Stimulated activated effector memory CD8-positive, alpha-beta T cell treated with anti-CD3 and anti-CD28 coated beads, Interleukin-12 subunit alpha, Interleukin-12 subunit beta, amount 100 ng/mL, for 72 hours (primary cell): ENCODE results near the gene TJP1.
"Not testable (repeated sequence)": the region's sequence is repeated elsewhere in the genome, so short reads cannot be mapped to it uniquely, and the experiment has no call there.

Experiments used
- ATAC-seq: fragments of 150-1000 bp; cut with Tn5 transposase; 2 replicates; pipeline ENCODE4 v1.10.0; 2021
- DNase-seq, 2 donors: peaks; one replicate each; pipeline ENCODE4 v3.0.0; 2021 to 2022; ENCODE audit warnings: low spot score in 2 of 2
- H3K27ac Mint-ChIP-seq: one replicate; pipeline ENCODE4 v1.8.0; 2022; ENCODE audit warnings: mild to moderate bottlenecking, mixed read lengths
- H3K36me3 Mint-ChIP-seq: one replicate; pipeline ENCODE4 v1.8.0; 2022; ENCODE audit warnings: mild to moderate bottlenecking, mixed read lengths
- H3K4me1 Mint-ChIP-seq: one replicate; pipeline ENCODE4 v1.8.0; 2022; ENCODE audit warnings: mixed read lengths
- H3K4me3 Mint-ChIP-seq: one replicate; pipeline ENCODE4 v1.8.0; 2022; ENCODE audit warnings: mild to moderate bottlenecking, mixed read lengths
- H3K9me3 Mint-ChIP-seq: one replicate; pipeline ENCODE4 v1.8.0; 2022; ENCODE audit warnings: mixed read lengths

The TJP1 gene

GRCh38 chr15:29696506-29696905, 125.8 kb downstream of the TJP1 start:
- H3K27ac Mint-ChIP-seq, H3K36me3 Mint-ChIP-seq, H3K4me3 Mint-ChIP-seq, DNase-seq, H3K9me3 Mint-ChIP-seq, ATAC-seq, H3K4me1 Mint-ChIP-seq: not testable (repeated sequence)

GRCh38 chr15:29695489-29696167, 126.6 kb downstream of the TJP1 start:
- no peak for ATAC-seq
- Mint-ChIP-seq H3K4me3 (no peak overlapping the region), H3K27ac (no peak overlapping the region), H3K9me3 (peaks cover 8% of the 10 kb centered on the region), H3K36me3 (no peaks in the 10 kb centered on the region), H3K4me1 (no peaks in the 10 kb centered on the region)
- no peak for DNase-seq

- peaks cover 8% of the 10 kb centered on the region for H3K9me3 Mint-ChIP-seq
- no peak for DNase-seq
- H3K36me3 Mint-ChIP-seq = no peaks in the 10 kb centered on the region
- no peak overlapping the region for H3K27ac Mint-ChIP-seq
- H3K4me3 Mint-ChIP-seq = no peak overlapping the region
- ATAC-seq = no peak
- H3K4me1 Mint-ChIP-seq = no peaks in the 10 kb centered on the region
These were observed 129.0 kb downstream of the TJP1 start for GRCh38 chr15:29693225-29693624.

GRCh38 chr15:29692527-29692926, 129.7 kb downstream of the TJP1 start:
- DNase-seq = no peak
- H3K4me1 Mint-ChIP-seq = no peaks in the 10 kb centered on the region
- peaks cover 8% of the 10 kb centered on the region for H3K9me3 Mint-ChIP-seq
- no peak for ATAC-seq
- no peak overlapping the region for H3K27ac Mint-ChIP-seq
- no peaks in the 10 kb centered on the region for H3K36me3 Mint-ChIP-seq
- H3K4me3 Mint-ChIP-seq = no peak overlapping the region

- peaks cover 8% of the 10 kb centered on the region for H3K9me3 Mint-ChIP-seq
- no peak for ATAC-seq
- no peaks in the 10 kb centered on the region for H3K4me1 Mint-ChIP-seq
- H3K36me3 Mint-ChIP-seq = no peaks in the 10 kb centered on the region
- no peak for DNase-seq
- no peak overlapping the region for H3K4me3 Mint-ChIP-seq
- H3K27ac Mint-ChIP-seq = no peak overlapping the region
These were observed 131.3 kb downstream of the TJP1 start for GRCh38 chr15:29690765-29691475.

GRCh38 chr15:29689287-29689986, 132.8 kb downstream of the TJP1 start:
- DNase-seq (no peak), ATAC-seq (no peak)
- peaks cover 7% of the 10 kb centered on the region for H3K9me3 Mint-ChIP-seq
- no peaks in the 10 kb centered on the region for H3K4me1 Mint-ChIP-seq
- no peak overlapping the region for H3K27ac Mint-ChIP-seq
- no peaks in the 10 kb centered on the region for H3K36me3 Mint-ChIP-seq
- no peak overlapping the region for H3K4me3 Mint-ChIP-seq

- H3K36me3 Mint-ChIP-seq = no peaks in the 10 kb centered on the region
- H3K9me3 Mint-ChIP-seq = peaks cover 4% of the 10 kb centered on the region
- no peak overlapping the region for H3K4me3 Mint-ChIP-seq
- H3K4me1 Mint-ChIP-seq = no peaks in the 10 kb centered on the region
- no peak for DNase-seq
- no peak for ATAC-seq
- H3K27ac Mint-ChIP-seq = no peak overlapping the region
These were observed 133.6 kb downstream of the TJP1 start for GRCh38 chr15:29688506-29689286.

GRCh38 chr15:29687939-29688505, 134.2 kb downstream of the TJP1 start:
- no peak for ATAC-seq
- Mint-ChIP-seq H3K27ac (no peak overlapping the region), H3K4me1 (no peaks in the 10 kb centered on the region)

GRCh38 chr15:29687204-29687815, 135.0 kb downstream of the TJP1 start:
- ATAC-seq = no peak
- Mint-ChIP-seq H3K4me3 (no peak overlapping the region), H3K9me3 (no peaks in the 10 kb centered on the region), H3K36me3 (no peaks in the 10 kb centered on the region), H3K4me1 (no peaks in the 10 kb centered on the region), H3K27ac (no peak overlapping the region)
- no peak for DNase-seq

More at GRCh38 chr15:29687939-29688505, 134.2 kb downstream of the TJP1 start:
- DNase-seq = no peak
- Mint-ChIP-seq H3K9me3 (no peaks in the 10 kb centered on the region), H3K4me3 (no peak overlapping the region), H3K36me3 (no peaks in the 10 kb centered on the region)

GRCh38 chr15:29686445-29687203, 135.6 kb downstream of the TJP1 start:
- no peak overlapping the region for H3K27ac Mint-ChIP-seq
- ATAC-seq (no peak), DNase-seq (no peak)
- no peaks in the 10 kb centered on the region for H3K4me1 Mint-ChIP-seq
- H3K36me3 Mint-ChIP-seq = no peaks in the 10 kb centered on the region
- no peak overlapping the region for H3K4me3 Mint-ChIP-seq
- no peaks in the 10 kb centered on the region for H3K9me3 Mint-ChIP-seq

GRCh38 chr15:29686079-29686425, 136.2 kb downstream of the TJP1 start:
- Mint-ChIP-seq H3K9me3 (no peaks in the 10 kb centered on the region), H3K36me3 (no peaks in the 10 kb centered on the region), H3K4me3 (no peak overlapping the region), H3K27ac (no peak overlapping the region), H3K4me1 (no peaks in the 10 kb centered on the region)
- DNase-seq (no peak), ATAC-seq (no peak)

- Mint-ChIP-seq H3K36me3 (no peaks in the 10 kb centered on the region), H3K4me1 (no peaks in the 10 kb centered on the region), H3K9me3 (no peaks in the 10 kb centered on the region), H3K4me3 (no peak overlapping the region), H3K27ac (no peak overlapping the region)
- DNase-seq = no peak
- ATAC-seq = no peak
These were observed 136.9 kb downstream of the TJP1 start for GRCh38 chr15:29685156-29686078.

- ATAC-seq (no peak), DNase-seq (no peak)
- Mint-ChIP-seq H3K27ac (no peak overlapping the region), H3K36me3 (no peaks in the 10 kb centered on the region), H3K4me3 (no peak overlapping the region), H3K4me1 (peaks cover 3% of the 10 kb centered on the region), H3K9me3 (no peaks in the 10 kb centered on the region)
These were observed 139.5 kb downstream of the TJP1 start for GRCh38 chr15:29682781-29683180.
